Measurements from ENCODE around the gene RNF182. TPM values are rescaled to one million over a fixed set of nuclear protein-coding genes. Genes with fewer than 3 reads are reported as not detected.

Gene RNF182
- total RNA-seq, 2 experiments from 2014 or later: 0.11 to 0.20 TPM

DNA sequence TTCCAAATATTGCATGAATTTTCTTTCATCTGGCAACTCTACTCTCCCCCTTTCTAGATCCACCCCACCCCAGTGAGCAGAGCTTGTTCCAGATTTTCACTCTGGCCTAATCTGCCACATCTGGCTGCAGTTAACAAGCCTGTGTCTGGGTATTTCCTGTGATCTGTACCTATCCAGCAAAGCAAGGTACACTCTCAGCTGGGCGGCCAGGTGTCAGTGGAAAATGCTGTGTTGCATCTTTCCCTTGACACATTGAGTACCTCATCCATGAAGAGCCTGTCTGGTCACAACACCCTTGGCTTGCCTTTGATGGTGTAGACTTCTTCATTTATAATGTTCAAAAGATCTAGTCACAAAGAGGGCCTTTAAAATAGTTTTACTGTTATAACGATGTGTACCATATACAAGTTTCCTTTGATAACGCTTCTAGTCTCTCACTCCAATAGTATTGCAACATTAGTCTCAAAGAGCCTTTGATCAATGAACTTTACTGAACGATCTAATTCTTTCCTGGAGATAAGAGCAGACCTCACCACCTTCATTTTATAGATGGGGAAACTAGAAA lies 6.0 kb upstream of the RNF182 start:
- H3K9me3 Mint-ChIP-seq: no peaks in the 10 kb centered on the region
- Histone ChIP-seq H3K4me3 (ENCODE audit: low read length) (no peak overlapping the region), H3K27me3 (ENCODE audit: control insufficient read depth in 1 of 2, insufficient read depth in 2 of 2, low read length in 2 of 2) (peaks cover 4 to 18% of the 10 kb centered on the region in 2 experiments), H3K9me3 (ENCODE audit: control insufficient read depth in 1 of 2, insufficient read depth in 1 of 2, low read length in 2 of 2) (no peaks in the 10 kb centered on the region), H3K36me3 (ENCODE audit: insufficient read depth, low read length) (no peaks in the 10 kb centered on the region), H3K4me1 (ENCODE audit: insufficient read depth, low read length) (no peaks in the 10 kb centered on the region), H3K27ac (ENCODE audit: low read depth in 1 of 2, low read length in 2 of 2) (no peak overlapping the region)
- intact Hi-C loops (cut with DNase I, micrococcal nuclease): no loop called here
- CTCF ChIA-PET: no interaction called here
- POLR2A ChIA-PET: no interaction called here
- DNase-seq: no peak
- TF ChIP-seq, protein P1, sequence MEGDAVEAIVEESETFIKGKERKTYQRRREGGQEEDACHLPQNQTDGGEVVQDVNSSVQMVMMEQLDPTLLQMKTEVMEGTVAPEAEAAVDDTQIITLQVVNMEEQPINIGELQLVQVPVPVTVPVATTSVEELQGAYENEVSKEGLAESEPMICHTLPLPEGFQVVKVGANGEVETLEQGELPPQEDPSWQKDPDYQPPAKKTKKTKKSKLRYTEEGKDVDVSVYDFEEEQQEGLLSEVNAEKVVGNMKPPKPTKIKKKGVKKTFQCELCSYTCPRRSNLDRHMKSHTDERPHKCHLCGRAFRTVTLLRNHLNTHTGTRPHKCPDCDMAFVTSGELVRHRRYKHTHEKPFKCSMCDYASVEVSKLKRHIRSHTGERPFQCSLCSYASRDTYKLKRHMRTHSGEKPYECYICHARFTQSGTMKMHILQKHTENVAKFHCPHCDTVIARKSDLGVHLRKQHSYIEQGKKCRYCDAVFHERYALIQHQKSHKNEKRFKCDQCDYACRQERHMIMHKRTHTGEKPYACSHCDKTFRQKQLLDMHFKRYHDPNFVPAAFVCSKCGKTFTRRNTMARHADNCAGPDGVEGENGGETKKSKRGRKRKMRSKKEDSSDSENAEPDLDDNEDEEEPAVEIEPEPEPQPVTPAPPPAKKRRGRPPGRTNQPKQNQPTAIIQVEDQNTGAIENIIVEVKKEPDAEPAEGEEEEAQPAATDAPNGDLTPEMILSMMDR (IDR thresholded peaks at IDR 0.05): no peak
- ATAC-seq (ENCODE audit: poor library complexity): no peak
- H3K27ac Mint-ChIP-seq: no peak overlapping the region
- H3K27me3 Mint-ChIP-seq: peaks cover 48% of the 10 kb centered on the region
- H3K36me3 Mint-ChIP-seq (ENCODE audit: low read depth): no peaks in the 10 kb centered on the region
- H3K4me3 Mint-ChIP-seq: no peak overlapping the region
- H3K4me1 Mint-ChIP-seq (ENCODE audit: low read depth): no peaks in the 10 kb centered on the region

DNA sequence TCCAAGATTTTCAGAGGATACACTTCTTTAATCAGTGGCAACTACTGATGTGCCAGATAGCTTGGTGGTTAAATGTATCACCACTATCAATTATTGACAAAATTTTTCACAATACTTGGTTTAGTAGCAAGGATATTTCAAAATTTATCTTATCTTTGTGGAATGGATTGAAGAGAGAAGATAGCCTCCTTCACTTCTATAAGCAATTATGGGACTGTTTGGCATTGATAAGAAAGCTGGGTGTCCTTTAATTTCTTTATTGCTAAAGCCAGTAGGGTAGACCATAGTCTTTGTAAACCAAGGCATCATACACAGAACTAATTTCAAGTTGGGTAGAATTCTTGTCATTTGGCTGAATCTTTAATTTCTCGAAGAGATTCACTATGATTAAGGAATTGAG lies 4.9 kb upstream of the RNF182 start:
- ChIA-PET POLR2A (no interaction called here), CTCF (no interaction called here)
- no peaks in the 10 kb centered on the region for H3K36me3 ChIP-seq (ENCODE audit: insufficient read depth, low read length)
- no peak overlapping the region for H3K27ac ChIP-seq (ENCODE audit: low read depth in 1 of 2, low read length in 2 of 2)
- H3K36me3 Mint-ChIP-seq (ENCODE audit: low read depth): no peaks in the 10 kb centered on the region
- peaks cover 8% of the 10 kb centered on the region for H3K4me1 Mint-ChIP-seq (ENCODE audit: low read depth)
- H3K4me3 Mint-ChIP-seq: no peak overlapping the region
- ATAC-seq (ENCODE audit: poor library complexity): no peak
- peaks cover 11 to 28% of the 10 kb centered on the region in 2 experiments for H3K27me3 ChIP-seq (ENCODE audit: control insufficient read depth in 1 of 2, insufficient read depth in 2 of 2, low read length in 2 of 2)
- H3K27ac Mint-ChIP-seq: no peak overlapping the region
- no peak overlapping the region for H3K4me3 ChIP-seq (ENCODE audit: low read length)
- no peaks in the 10 kb centered on the region for H3K9me3 Mint-ChIP-seq
- TF ChIP-seq, protein P1 (IDR thresholded peaks at IDR 0.05): no peak
- peaks cover 9% of the 10 kb centered on the region for H3K4me1 ChIP-seq (ENCODE audit: insufficient read depth, low read length)
- DNase-seq: no peak
- intact Hi-C loops (cut with DNase I, micrococcal nuclease): no loop called here
- H3K27me3 Mint-ChIP-seq: peaks cover 46% of the 10 kb centered on the region
- no peaks in the 10 kb centered on the region for H3K9me3 ChIP-seq (ENCODE audit: control insufficient read depth in 1 of 2, insufficient read depth in 1 of 2, low read length in 2 of 2)

DNA sequence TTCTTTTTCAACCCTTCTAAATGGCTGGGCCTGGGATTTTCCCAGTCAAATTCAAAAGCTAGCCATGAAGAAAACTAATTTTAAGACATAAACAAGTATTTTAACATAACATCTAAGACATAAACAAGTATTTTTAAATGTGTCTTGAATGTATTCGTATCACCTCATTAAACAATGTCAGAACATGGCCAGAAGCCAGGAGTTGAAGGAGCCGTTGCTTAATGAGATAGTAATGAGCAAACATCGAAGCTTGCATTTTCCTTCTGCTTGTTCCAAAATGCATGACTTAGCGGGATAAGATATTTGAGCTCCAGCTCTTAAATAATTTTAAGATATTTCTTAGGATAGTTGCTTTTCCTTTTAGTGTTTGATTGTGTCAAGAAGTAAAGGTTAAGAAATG lies 4.2 kb upstream of the RNF182 start:
- H3K4me3 ChIP-seq (ENCODE audit: low read length): no peak overlapping the region
- no peaks in the 10 kb centered on the region for H3K9me3 ChIP-seq (ENCODE audit: control insufficient read depth in 1 of 2, insufficient read depth in 1 of 2, low read length in 2 of 2)
- Mint-ChIP-seq H3K27me3 (peaks cover 47% of the 10 kb centered on the region), H3K9me3 (no peaks in the 10 kb centered on the region), H3K4me3 (no peak overlapping the region), H3K36me3 (ENCODE audit: low read depth) (no peaks in the 10 kb centered on the region), H3K27ac (no peak overlapping the region), H3K4me1 (ENCODE audit: low read depth) (peaks cover 13% of the 10 kb centered on the region)
- H3K27me3 ChIP-seq (ENCODE audit: control insufficient read depth in 1 of 2, insufficient read depth in 2 of 2, low read length in 2 of 2): peaks cover 15 to 29% of the 10 kb centered on the region in 2 experiments
- POLR2A ChIA-PET: no interaction called here
- TF ChIP-seq, protein P1 (IDR thresholded peaks at IDR 0.05): no peak
- peaks cover 15% of the 10 kb centered on the region for H3K4me1 ChIP-seq (ENCODE audit: insufficient read depth, low read length)
- CTCF ChIA-PET: no interaction called here
- ATAC-seq (ENCODE audit: poor library complexity) (no peak), DNase-seq (no peak)
- H3K36me3 ChIP-seq (ENCODE audit: insufficient read depth, low read length): no peaks in the 10 kb centered on the region
- H3K27ac ChIP-seq (ENCODE audit: low read depth in 1 of 2, low read length in 2 of 2): no peak overlapping the region
- intact Hi-C loops (cut with DNase I, micrococcal nuclease): no loop called here

Measured in CD4-positive, alpha-beta T cell (primary cell).